BJ (cell line): ENCODE measurements around the gene CHID1. TPM values are rescaled to one million over a fixed set of nuclear protein-coding genes. Genes with fewer than 3 reads are reported as not detected.

ENCODE experiments used
- CTCF ChIA-PET: fragments of 350-600 bp; formaldehyde crosslinking; extraction: SDS; loops from one replicate; lab custom pipeline; 2021; ENCODE audit warnings: antibody characterized with exemption, inconsistent platforms; lab: Yijun Ruan, JAX
- POLR2A ChIA-PET: fragments of 300-600 bp; sonication (Branson Sonifier 250); formaldehyde crosslinking; extraction: SDS; loops from one replicate; lab custom pipeline; 2021; ENCODE audit warnings: antibody characterized with exemption; lab: Charles Lee
- DNase-seq: peaks from one replicate; pipeline ENCODE4 v3.0.0-alpha.2; 2011; ENCODE audit warnings: low read depth
- H3K27me3 ChIP-seq: 2 replicates; pipeline ENCODE4 v1.6.0; 2011; ENCODE audit warnings: low read length; ENCODE audit not compliant: control insufficient read depth, insufficient read depth
- H3K36me3 ChIP-seq: 2 replicates; pipeline ENCODE4 v1.5.1; 2011; ENCODE audit warnings: low read length; ENCODE audit not compliant: control insufficient read depth, insufficient read depth
- H3K4me3 ChIP-seq: 2 replicates; pipeline ENCODE4 v1.5.1; 2011; ENCODE audit warnings: low read depth, mild to moderate bottlenecking, control low read depth, low read length
- polyA plus RNA-seq: library from polyadenylated mRNA; depleted of rRNA; stranded (reverse); fragments of >200 nt; gene quantifications from 2 replicates; pipeline ENCODE4 v1.2.3, GENCODE V29; 2011
- TF ChIP-seq, protein P1 (sequence below): IDR thresholded peaks from 2 replicates; pipeline ENCODE4 v1.5.1; 2011; ENCODE audit warnings: low read depth, mild to moderate bottlenecking, control low read depth, inconsistent platforms, low read length, moderate library complexity; ENCODE audit not compliant: insufficient read depth

CHID1 gene
- polyA plus RNA-seq, 1 experiment, result 178 TPM

DNA sequence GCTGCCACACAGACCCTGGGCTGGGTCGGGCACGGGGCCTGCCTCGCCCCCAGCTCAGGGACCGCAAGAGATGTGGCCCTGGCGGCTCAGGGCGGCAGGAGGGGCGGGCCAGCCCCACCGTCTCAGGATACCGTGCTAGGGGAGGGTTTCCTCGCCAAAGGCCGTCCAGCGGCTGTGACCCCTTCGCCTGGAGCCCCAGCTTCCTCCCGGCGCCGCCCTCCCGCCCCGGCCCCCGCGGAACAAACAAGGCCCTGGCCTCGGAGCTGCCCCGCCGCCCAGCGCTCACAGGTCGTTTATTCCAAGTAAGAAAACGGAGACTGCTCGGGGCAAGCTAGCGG is 14.5 kb upstream of the CHID1 start:
- Histone ChIP-seq H3K36me3 (peaks cover 4% of the 10 kb centered on the region; the same call in 1 of the 2 replicates), H3K4me3 (peak overlapping the region; percentile 35), H3K27me3 (no peaks in the 10 kb centered on the region)
- TF ChIP-seq, protein P1, sequence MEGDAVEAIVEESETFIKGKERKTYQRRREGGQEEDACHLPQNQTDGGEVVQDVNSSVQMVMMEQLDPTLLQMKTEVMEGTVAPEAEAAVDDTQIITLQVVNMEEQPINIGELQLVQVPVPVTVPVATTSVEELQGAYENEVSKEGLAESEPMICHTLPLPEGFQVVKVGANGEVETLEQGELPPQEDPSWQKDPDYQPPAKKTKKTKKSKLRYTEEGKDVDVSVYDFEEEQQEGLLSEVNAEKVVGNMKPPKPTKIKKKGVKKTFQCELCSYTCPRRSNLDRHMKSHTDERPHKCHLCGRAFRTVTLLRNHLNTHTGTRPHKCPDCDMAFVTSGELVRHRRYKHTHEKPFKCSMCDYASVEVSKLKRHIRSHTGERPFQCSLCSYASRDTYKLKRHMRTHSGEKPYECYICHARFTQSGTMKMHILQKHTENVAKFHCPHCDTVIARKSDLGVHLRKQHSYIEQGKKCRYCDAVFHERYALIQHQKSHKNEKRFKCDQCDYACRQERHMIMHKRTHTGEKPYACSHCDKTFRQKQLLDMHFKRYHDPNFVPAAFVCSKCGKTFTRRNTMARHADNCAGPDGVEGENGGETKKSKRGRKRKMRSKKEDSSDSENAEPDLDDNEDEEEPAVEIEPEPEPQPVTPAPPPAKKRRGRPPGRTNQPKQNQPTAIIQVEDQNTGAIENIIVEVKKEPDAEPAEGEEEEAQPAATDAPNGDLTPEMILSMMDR, result no peak
- ChIA-PET POLR2A (no interaction called here), CTCF (interaction anchor here (0.7 to 2.4 kb wide), 8 partner anchors 9 to 129 kb away, joined by 3 to 7 read pairs (median 5); partner anchors contain the start of gene CHID1)
- no peak for DNase-seq

DNA sequence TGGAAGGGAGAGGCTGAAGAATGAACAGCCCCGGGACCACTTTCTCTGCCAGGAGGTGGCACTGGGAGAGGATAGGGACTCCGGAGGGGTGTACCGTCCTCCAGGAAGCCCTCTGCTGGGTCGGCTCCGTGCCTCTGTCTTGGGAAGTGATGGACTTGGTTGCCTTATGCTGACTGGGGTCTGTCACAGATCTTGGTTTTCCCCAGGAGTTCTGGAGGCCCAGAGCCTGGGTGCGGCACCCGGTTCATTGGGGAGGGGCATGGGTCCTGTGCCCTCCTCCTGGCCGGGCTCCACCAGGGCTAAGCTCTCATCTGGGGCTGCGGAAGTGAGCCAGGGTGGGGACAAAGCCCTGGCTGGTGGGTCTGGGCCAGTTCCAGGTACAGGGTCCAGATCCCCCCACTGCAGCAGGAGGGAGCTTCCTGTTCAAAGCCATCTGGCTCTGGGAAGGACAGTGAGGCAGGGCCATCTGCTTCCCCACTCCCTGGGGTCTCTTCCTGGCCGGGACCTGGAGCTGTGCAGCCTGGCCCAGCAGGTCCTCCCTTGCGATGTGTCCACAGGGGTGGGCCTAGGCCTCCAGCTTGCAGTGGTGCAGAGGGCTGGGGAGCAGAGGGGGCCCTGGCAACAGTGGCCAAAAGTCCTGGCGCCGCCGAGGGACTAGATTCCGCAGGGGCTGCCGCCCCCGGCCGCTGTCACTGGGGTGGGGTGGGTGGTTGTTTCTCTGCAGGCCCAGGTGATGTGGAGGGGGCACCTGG is 14.0 kb upstream of the CHID1 start:
- DNase-seq, result no peak
- CTCF ChIA-PET, result interaction anchor here (0.6 to 2.4 kb wide), 9 partner anchors 9 to 561 kb away, joined by 3 to 7 read pairs (median 5); partner anchors contain the start of gene CHID1
- H3K4me3 ChIP-seq, result no peak overlapping the region
- POLR2A ChIA-PET, result no interaction called here
- H3K27me3 ChIP-seq, result no peaks in the 10 kb centered on the region
- H3K36me3 ChIP-seq, result peaks cover 4% of the 10 kb centered on the region; the same call in 1 of the 2 replicates
- TF ChIP-seq, protein P1, result no peak

GRCh38 chr11:923691-924405 is 13.2 kb upstream of the CHID1 start:
- TF ChIP-seq, protein P1, result no peak
- POLR2A ChIA-PET, result no interaction called here
- DNase-seq, result no peak
- CTCF ChIA-PET, result interaction anchor here (0.6 to 2.4 kb wide), 4 partner anchors 8 to 560 kb away, joined by 5 to 7 read pairs (median 6); no protein-coding TSS in a partner anchor
- no peak overlapping the region for H3K4me3 ChIP-seq
- H3K36me3 ChIP-seq, result peaks cover 4% of the 10 kb centered on the region; the same call in 1 of the 2 replicates
- no peaks in the 10 kb centered on the region for H3K27me3 ChIP-seq

GRCh38 chr11:921921-922678 is 11.5 kb upstream of the CHID1 start:
- DNase-seq, result no peak
- no peak overlapping the region for H3K4me3 ChIP-seq
- TF ChIP-seq, protein P1, result no peak
- no peaks in the 10 kb centered on the region for H3K36me3 ChIP-seq
- H3K27me3 ChIP-seq, result no peaks in the 10 kb centered on the region
- ChIA-PET POLR2A (no interaction called here), CTCF (interaction anchor here (0.9 to 1.3 kb wide), 2 partner anchors 76 to 129 kb away, joined by 4 read pairs; no protein-coding TSS in a partner anchor)
